SKM-1 treated with dmso at 0.1 percent for 144 hours (cell line): ENCODE data around the gene DLST.

Source experiments
- DNase-seq: peaks from one replicate; lab custom pipeline; 2025; ENCODE audit not compliant: unreplicated experiment; lab: John Stamatoyannopoulos, UW

DLST gene

GRCh38 chr14:74937171-74937570 is 55.5 kb downstream of the DLST start:
- no peak for DNase-seq

GRCh38 chr14:74938531-74939495 is 57.1 kb downstream of the DLST start:
- no peak for DNase-seq

GRCh38 chr14:74940956-74941565 is 59.3 kb downstream of the DLST start:
- no peak for DNase-seq

GRCh38 chr14:74941676-74942097 is 60.0 kb downstream of the DLST start:
- DNase-seq = no peak

GRCh38 chr14:74942181-74942580 is 60.5 kb downstream of the DLST start:
- DNase-seq = no peak

- no peak for DNase-seq
Observed at GRCh38 chr14:74942608-74943007, 60.9 kb downstream of the DLST start.

GRCh38 chr14:74945261-74945851 is 63.6 kb downstream of the DLST start:
- peak; percentile 20 for DNase-seq

- peak; percentile 21 for DNase-seq
Observed at GRCh38 chr14:74945852-74946658, 64.3 kb downstream of the DLST start.

GRCh38 chr14:74946659-74947281 is 65.1 kb downstream of the DLST start:
- DNase-seq = no peak

GRCh38 chr14:74947353-74948227 is 65.9 kb downstream of the DLST start:
- no peak for DNase-seq

GRCh38 chr14:74948228-74949175 is 66.8 kb downstream of the DLST start:
- DNase-seq = no peak

- no peak for DNase-seq
Observed at GRCh38 chr14:74949191-74949601, 67.5 kb downstream of the DLST start.

- no peak for DNase-seq
Observed at GRCh38 chr14:74949859-74950573, 68.3 kb downstream of the DLST start.

- DNase-seq = no peak
Observed at GRCh38 chr14:74950795-74951442, 69.2 kb downstream of the DLST start.

GRCh38 chr14:74951443-74952179 is 69.9 kb downstream of the DLST start:
- DNase-seq = no peak

- no peak for DNase-seq
Observed at GRCh38 chr14:74952180-74952665, 70.5 kb downstream of the DLST start.
